Right atrium auricular region (tissue), 2 donors: ENCODE measurements around the gene OR14K1. TPM values are rescaled to one million over a fixed set of nuclear protein-coding genes. Genes with fewer than 3 reads are reported as not detected.
"Not testable (repeated sequence)": the region's sequence is repeated elsewhere in the genome, so short reads cannot be mapped to it uniquely, and the experiment has no call there.

Experiments used
- DNase-seq: peaks from one replicate; pipeline ENCODE4 v3.0.0-alpha.2; 2019; ENCODE audit warnings: low spot score
- H3K27ac ChIP-seq, 2 donors: fragments of 200-600 bp; sonication (generic); 1 replicate in 1 of 2; 2 replicates in 1 of 2; pipeline ENCODE4 v1.5.1; 2016 to 2019
- H3K27me3 ChIP-seq, 2 donors: fragments of 200-600 bp; sonication (generic); one replicate each; pipeline versions ENCODE4 v1.5.1 to v1.6.0; 2017 to 2019
- H3K36me3 ChIP-seq: fragments of 200-600 bp; sonication (generic); one replicate; pipeline ENCODE4 v1.5.1; 2016
- H3K4me1 ChIP-seq, 2 donors: fragments of 200-600 bp; sonication (generic); one replicate each; pipeline versions ENCODE4 v1.5.1 to v1.6.0; 2017 to 2019
- H3K4me3 ChIP-seq, 2 donors: fragments of 200-600 bp; sonication (generic); 1 replicate in 1 of 2; 2 replicates in 1 of 2; pipeline ENCODE4 v1.5.1; 2017 to 2019; ENCODE audit warnings: mild to moderate bottlenecking in 1 of 2, moderate library complexity in 1 of 2
- H3K9me3 ChIP-seq, 2 donors: fragments of 200-600 bp; sonication (generic); one replicate each; pipeline ENCODE4 v1.5.1; 2019
- CTCF ChIP-seq, 2 donors: fragments of 200-600 bp; sonication (generic); IDR thresholded peaks; one replicate each; pipeline ENCODE4 v1.5.1; 2019; ENCODE audit warnings: antibody characterized with exemption in 2 of 2
- total RNA-seq, 2 donors: library from RNA; depleted of rRNA; stranded (reverse); fragments of >200 nt; gene quantifications; one replicate each; pipeline ENCODE4 v1.1.0, GENCODE V29; 2016

The OR14K1 gene
- total RNA-seq, 2 donors from 2014 or later = not detected

GRCh38 chr1:247740721-247741120, 2.3 kb downstream of the OR14K1 start:
- Histone ChIP-seq H3K4me1 (no peaks in the 10 kb centered on the region), H3K27ac (no peak overlapping the region), H3K9me3 (no peaks in the 10 kb centered on the region), H3K27me3 (no peaks in the 10 kb centered on the region), H3K36me3 (no peaks in the 10 kb centered on the region), H3K4me3 (no peak overlapping the region)
- no peak for TF ChIP-seq CTCF (IDR thresholded peaks at IDR 0.05)
- no peak for DNase-seq

DNA sequence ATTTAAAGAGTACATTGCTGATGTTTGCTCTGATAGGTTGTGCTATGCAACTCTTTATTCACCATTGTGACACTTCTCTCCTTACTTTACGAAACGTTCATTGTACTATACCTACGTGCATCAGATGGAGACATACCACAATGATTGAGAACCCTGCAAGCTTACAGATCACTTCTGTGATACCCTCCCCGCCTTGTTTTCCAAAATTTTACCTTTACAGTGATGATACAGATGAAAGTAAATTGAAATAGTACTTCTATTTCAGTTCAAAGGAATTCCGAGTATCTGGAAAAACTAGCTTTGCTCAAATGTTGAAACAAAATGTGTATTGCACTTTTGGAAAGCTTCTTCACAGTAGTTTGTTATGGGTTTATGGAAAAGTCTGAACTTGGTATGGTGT, 3.3 kb downstream of the OR14K1 start:
- no peak for DNase-seq
- no peak for TF ChIP-seq CTCF (IDR thresholded peaks at IDR 0.05)
- Histone ChIP-seq H3K4me3 (no peak overlapping the region), H3K27ac (no peak overlapping the region), H3K27me3 (no peaks in the 10 kb centered on the region), H3K4me1 (no peaks in the 10 kb centered on the region), H3K9me3 (no peaks in the 10 kb centered on the region), H3K36me3 (no peaks in the 10 kb centered on the region)

DNA sequence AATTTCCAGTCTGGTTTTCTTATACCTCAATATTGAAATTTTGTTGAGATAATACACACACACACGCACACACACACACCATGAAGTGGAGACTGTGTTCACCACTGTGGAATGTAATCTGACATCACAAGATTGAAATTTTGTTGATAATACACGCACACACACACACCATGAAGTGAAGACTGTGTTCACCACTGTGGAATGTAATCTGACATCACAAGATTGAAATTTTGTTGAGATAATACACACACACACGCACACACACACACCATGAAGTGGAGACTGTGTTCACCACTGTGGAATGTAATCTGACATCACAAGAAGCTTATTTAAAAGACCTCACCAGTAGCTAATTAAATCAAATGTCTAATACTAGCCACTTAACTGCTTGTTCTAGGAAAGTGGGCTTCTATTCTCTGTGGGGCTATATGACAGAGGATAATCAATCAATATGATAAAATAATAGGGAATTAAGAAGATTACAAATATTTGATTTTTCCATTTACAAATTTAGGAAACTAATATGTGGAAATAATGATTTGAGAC, 3.9 kb downstream of the OR14K1 start:
- not testable (repeated sequence) for DNase-seq, H3K27ac ChIP-seq, H3K36me3 ChIP-seq, H3K9me3 ChIP-seq, H3K27me3 ChIP-seq, H3K4me3 ChIP-seq, H3K4me1 ChIP-seq

GRCh38 chr1:247746391-247746935, 8.0 kb downstream of the OR14K1 start:
- Histone ChIP-seq H3K4me1 (no peaks in the 10 kb centered on the region), H3K4me3 (no peak overlapping the region), H3K27me3 (no peaks in the 10 kb centered on the region), H3K27ac (no peak overlapping the region), H3K9me3 (peaks cover 0 to 19% of the 10 kb centered on the region in 2 donors), H3K36me3 (no peaks in the 10 kb centered on the region)
- DNase-seq = no peak
- no peak for TF ChIP-seq CTCF (IDR thresholded peaks at IDR 0.05)

DNA sequence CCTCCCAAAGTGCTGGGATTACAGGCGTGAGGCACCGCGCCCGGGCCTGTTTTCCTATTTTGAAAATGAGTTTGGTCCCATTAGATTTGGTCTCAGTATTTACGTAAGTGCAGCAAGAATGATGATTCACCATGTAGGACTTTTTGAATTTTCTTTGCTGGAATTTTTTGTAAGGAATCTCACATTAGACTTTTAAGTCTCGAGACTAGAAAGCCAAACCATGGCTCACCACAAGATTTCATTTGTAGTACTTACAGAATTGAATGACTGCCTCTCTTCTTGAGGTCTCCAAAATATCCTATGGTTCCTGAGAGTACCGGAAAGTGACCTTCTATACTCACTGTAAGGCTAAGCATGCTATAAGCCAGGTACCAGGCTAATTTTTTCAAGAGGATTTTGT, 9.2 kb downstream of the OR14K1 start:
- H3K36me3 ChIP-seq = no peaks in the 10 kb centered on the region
- H3K27me3 ChIP-seq = no peaks in the 10 kb centered on the region
- no peak overlapping the region for H3K4me3 ChIP-seq
- H3K27ac ChIP-seq = no peak overlapping the region
- H3K9me3 ChIP-seq = peaks cover 0 to 24% of the 10 kb centered on the region in 2 donors
- no peak for DNase-seq
- TF ChIP-seq CTCF (IDR thresholded peaks at IDR 0.05) = no peak
- H3K4me1 ChIP-seq = no peaks in the 10 kb centered on the region

- Histone ChIP-seq H3K4me1 (no peaks in the 10 kb centered on the region), H3K4me3 (no peak within 1 kb of the TSS), H3K27ac (no peak within 1 kb of the TSS), H3K27me3 (no peaks in the 10 kb centered on the region), H3K9me3 (peaks cover 0 to 24% of the 10 kb centered on the region in 2 donors), H3K36me3 (no peaks in the 10 kb centered on the region)
- no peak for TF ChIP-seq CTCF (IDR thresholded peaks at IDR 0.05)
- DNase-seq = no peak
These were observed 9.6 kb downstream of the OR14K1 start, which contains the start of gene OR14A2 for GRCh38 chr1:247748041-247748440. TSS of gene OR14A2 (minus strand) at chr1:247748141.
